Measurements from ENCODE around the gene GSC2.

DNA sequence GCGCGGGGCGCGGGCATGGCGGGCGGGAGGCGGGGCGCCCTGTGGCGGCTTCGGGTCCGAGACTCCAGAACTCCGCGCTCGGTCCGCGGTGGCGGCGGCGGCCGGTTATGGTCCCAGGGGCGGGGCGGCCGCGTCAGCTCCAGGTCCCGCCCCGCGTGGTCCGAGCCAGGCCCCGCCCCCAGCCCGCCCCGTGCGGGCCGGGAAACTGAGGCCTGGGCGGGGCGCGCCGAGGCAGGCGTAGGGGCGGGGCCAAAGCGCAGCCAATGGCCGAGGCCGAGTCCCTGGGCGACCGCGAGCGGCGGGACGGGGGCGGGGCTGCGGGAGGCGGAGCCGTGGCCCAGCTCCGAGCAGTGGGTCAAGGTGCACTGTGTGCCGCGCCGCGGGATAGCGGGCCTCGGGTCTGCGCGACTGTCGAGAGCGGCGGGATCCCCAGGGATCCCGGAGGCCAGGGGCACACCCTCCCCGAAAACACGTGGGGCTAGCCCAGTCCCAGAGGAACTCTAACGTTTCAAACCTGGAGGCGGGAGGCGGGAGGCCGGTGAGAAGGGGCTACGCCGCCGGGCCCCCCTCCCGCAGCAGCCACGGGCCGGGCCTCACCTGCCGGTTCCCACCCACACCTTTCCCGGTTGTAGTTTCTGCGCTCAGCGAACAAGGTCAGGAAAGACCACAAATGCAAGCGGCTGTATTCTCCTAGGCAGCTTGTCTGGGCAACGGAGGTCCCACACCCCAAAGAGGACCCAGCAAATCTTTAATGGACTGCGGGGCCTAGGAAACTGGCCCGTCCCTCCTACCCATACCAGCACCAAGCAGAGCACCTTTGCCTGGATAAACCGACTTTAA lies 28.8 kb upstream of the GSC2 start, which contains the start of gene SLC25A1:
- TF ChIP-seq, protein P1, sequence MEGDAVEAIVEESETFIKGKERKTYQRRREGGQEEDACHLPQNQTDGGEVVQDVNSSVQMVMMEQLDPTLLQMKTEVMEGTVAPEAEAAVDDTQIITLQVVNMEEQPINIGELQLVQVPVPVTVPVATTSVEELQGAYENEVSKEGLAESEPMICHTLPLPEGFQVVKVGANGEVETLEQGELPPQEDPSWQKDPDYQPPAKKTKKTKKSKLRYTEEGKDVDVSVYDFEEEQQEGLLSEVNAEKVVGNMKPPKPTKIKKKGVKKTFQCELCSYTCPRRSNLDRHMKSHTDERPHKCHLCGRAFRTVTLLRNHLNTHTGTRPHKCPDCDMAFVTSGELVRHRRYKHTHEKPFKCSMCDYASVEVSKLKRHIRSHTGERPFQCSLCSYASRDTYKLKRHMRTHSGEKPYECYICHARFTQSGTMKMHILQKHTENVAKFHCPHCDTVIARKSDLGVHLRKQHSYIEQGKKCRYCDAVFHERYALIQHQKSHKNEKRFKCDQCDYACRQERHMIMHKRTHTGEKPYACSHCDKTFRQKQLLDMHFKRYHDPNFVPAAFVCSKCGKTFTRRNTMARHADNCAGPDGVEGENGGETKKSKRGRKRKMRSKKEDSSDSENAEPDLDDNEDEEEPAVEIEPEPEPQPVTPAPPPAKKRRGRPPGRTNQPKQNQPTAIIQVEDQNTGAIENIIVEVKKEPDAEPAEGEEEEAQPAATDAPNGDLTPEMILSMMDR (IDR thresholded peaks at IDR 0.05): peak in 1 of 3 donors; percentile 8
- TF ChIP-seq POLR2A (IDR thresholded peaks at IDR 0.05) (no peak), POLR2AphosphoS5 (IDR thresholded peaks at IDR 0.05) (no peak)
